Aorta (tissue), 5 donors: ENCODE measurements around the gene PRKAG3. TPM values are rescaled to one million over a fixed set of nuclear protein-coding genes. Genes with fewer than 3 reads are reported as not detected.
"Not testable (repeated sequence)": the region's sequence is repeated elsewhere in the genome, so short reads cannot be mapped to it uniquely, and the experiment has no call there.

Experiments used
- ATAC-seq: fragments of 200-7000 bp; cut with Tn5 transposase; one replicate; pipeline ENCODE4 v1.9.1; 2022; ENCODE audit warnings: moderate library complexity; ENCODE audit not compliant: low FRiP score
- DNase-seq, 2 donors: peaks; one replicate each; pipeline ENCODE4 v3.0.0-alpha.2; 2020
- H3K27ac ChIP-seq, 2 donors: one replicate each; pipeline ENCODE4 v1.5.1; 2013; ENCODE audit warnings: low read length in 2 of 2, mild to moderate bottlenecking in 2 of 2, moderate library complexity in 2 of 2, control low read depth in 1 of 2, inconsistent platforms in 1 of 2, low read depth in 1 of 2
- H3K27me3 ChIP-seq, 2 donors: one replicate each; pipeline ENCODE4 v1.6.1; 2013; ENCODE audit warnings: control low read depth in 1 of 2, low read length in 1 of 2, mild to moderate bottlenecking in 1 of 2, moderate library complexity in 1 of 2; ENCODE audit not compliant: insufficient read depth in 2 of 2, control insufficient read depth in 1 of 2
- H3K36me3 ChIP-seq, 2 donors: one replicate each; pipeline ENCODE4 v1.6.1; 2013; ENCODE audit warnings: control low read depth in 1 of 2, low read length in 1 of 2, mild to moderate bottlenecking in 1 of 2; ENCODE audit not compliant: insufficient read depth in 2 of 2, control insufficient read depth in 1 of 2
- H3K4me1 ChIP-seq, 2 donors: one replicate each; pipeline ENCODE4 v1.6.1; 2013; ENCODE audit warnings: low read length in 2 of 2, control low read depth in 1 of 2, mild to moderate bottlenecking in 1 of 2, moderate library complexity in 1 of 2; ENCODE audit not compliant: insufficient read depth in 2 of 2, control insufficient read depth in 1 of 2
- H3K4me3 ChIP-seq, 2 donors: one replicate each; pipeline ENCODE4 v1.5.1; 2013; ENCODE audit warnings: low read length in 2 of 2, control low read depth in 1 of 2, mild to moderate bottlenecking in 1 of 2
- H3K9me3 ChIP-seq: one replicate; pipeline ENCODE4 v1.6.1; 2013; ENCODE audit warnings: mild to moderate bottlenecking, low read length; ENCODE audit not compliant: control insufficient read depth
- WGBS, 2 donors: extraction: QIAGEN DNeasy Blood & Tissue Kit; methylation state at CpG; one replicate each; pipeline ENCODE4 v1.1.7; 2013; 5-methylcytosine and 5-hydroxymethylcytosine counted together
- intact Hi-C, 2 donors: fragments of 100-400 bp; cut with DNase I; formaldehyde crosslinking; loops; one replicate each; pipeline versions ENCODE4 v1.14.2 to v1.15.0; 2022
- polyA plus RNA-seq, 2 donors: library from polyadenylated mRNA; stranded (reverse); fragments of 200-250 nt; gene quantifications; one replicate each; pipeline ENCODE4 v1.2.3, GENCODE V29; 2013
- total RNA-seq, 2 donors: library from RNA; stranded (reverse); fragmentation: NEBNext Ultra II Directional; extraction: Animal tissue kit (Norgen Biotek cat#: 25700); gene quantifications; one replicate each; pipeline ENCODE4 v1.2.1, GENCODE V29; 2021
- donor health status: healthy with polysubstance abuse.
- donor health status: Bipolar disorder and iron deficiency.
- donor health status: DM: no; HTN: no; CAD: no.
- donor health status: DM: no; HTN: no; CAD: no.
- donor health status: DM: yes; HTN: yes; CAD: no.

Gene PRKAG3
- total and polyA plus RNA-seq, 4 donors: 0.13 to 1.0 (median 0.20) TPM

DNA sequence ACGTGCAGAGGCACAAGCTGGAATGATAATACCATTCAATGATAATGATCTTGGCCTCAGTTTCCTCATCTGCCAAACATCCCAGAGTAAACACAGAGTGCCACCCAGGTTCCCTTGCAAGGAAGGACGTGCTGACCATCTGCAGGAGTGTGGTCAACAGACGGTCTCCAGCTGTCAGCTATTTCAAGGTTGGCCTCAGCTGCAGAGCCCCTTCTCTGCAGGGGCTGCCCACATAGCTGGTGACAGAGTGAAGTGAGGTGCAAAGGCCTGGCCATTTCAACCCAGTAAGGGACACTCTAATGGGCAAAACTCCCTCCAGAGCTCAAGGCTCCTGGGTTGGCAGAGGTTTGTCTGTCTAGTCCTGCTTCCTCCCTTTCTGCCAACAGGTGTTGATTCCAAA lies 19.7 kb upstream of the PRKAG3 start:
- Histone ChIP-seq H3K27me3 (no peaks in the 10 kb centered on the region), H3K9me3 (no peaks in the 10 kb centered on the region), H3K36me3 (no peaks in the 10 kb centered on the region), H3K4me3 (no peak overlapping the region), H3K27ac (no peak overlapping the region), H3K4me1 (no peaks in the 10 kb centered on the region)
- WGBS, 2 donors: 47 to 56% methylated on average over 3 of the region's 3 CpGs
- intact Hi-C loops: no loop called here
- ATAC-seq (no peak), DNase-seq (peak in 1 of 2 donors; percentile 34)

DNA sequence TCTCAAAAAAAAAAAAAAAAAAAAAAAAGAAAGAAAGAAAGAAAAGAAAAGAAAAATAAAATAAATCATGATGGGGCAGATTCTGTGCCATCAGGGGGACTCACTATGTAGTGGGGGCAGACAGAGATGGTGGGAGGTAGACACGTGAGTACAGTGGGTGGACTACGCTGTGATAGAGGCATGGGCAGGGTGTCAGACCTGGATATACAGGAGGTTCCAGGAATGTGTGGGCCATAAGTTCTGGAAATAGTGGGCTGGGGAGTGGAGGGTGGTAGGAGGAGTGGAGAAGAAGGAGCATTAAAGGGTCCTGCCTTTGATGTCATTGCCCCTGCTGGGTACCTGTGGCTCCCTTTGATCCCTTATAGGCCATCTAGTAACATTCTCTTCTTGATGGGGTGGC lies 19.2 kb upstream of the PRKAG3 start:
- WGBS, 2 donors: 86 to 88% methylated on average over 2 of the region's 2 CpGs
- DNase-seq (peak in 1 of 2 donors; percentile 21), ATAC-seq (no peak)
- Histone ChIP-seq H3K9me3 (no peaks in the 10 kb centered on the region), H3K4me1 (no peaks in the 10 kb centered on the region), H3K4me3 (no peak overlapping the region), H3K27ac (no peak overlapping the region), H3K27me3 (no peaks in the 10 kb centered on the region), H3K36me3 (no peaks in the 10 kb centered on the region)
- intact Hi-C loops: no loop called here

DNA sequence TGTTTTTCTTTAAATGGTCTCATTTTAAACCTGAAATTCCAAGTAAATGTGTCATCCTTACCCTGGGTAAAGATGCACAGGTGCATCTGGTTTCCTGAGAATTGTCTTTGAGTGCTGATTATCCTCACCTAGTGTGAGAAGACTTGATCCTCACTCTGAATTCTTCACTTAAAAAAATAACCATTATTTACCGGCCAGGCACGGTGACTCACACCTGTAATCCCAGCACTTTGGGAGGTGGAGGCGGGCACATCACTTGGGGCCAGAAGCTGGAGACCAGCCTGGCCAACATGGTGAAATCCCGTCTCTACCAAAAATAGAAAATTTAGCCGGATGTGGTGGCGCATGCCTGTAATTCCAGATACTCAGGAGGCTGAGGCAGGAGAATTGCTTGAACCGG lies 18.1 kb upstream of the PRKAG3 start:
- H3K36me3 ChIP-seq: no peaks in the 10 kb centered on the region
- no peak for ATAC-seq
- H3K27me3 ChIP-seq: no peaks in the 10 kb centered on the region
- intact Hi-C loops: loop anchor here (5.0 kb wide), 1 partner anchor 122 kb away; no protein-coding TSS in a partner anchor
- peak; percentile 22 to 44 for DNase-seq
- H3K27ac ChIP-seq: no peak overlapping the region
- no peaks in the 10 kb centered on the region for H3K9me3 ChIP-seq
- no peak overlapping the region for H3K4me3 ChIP-seq
- no peaks in the 10 kb centered on the region for H3K4me1 ChIP-seq
- WGBS, 2 donors: 41 to 55% methylated on average over 7 of the region's 7 CpGs

DNA sequence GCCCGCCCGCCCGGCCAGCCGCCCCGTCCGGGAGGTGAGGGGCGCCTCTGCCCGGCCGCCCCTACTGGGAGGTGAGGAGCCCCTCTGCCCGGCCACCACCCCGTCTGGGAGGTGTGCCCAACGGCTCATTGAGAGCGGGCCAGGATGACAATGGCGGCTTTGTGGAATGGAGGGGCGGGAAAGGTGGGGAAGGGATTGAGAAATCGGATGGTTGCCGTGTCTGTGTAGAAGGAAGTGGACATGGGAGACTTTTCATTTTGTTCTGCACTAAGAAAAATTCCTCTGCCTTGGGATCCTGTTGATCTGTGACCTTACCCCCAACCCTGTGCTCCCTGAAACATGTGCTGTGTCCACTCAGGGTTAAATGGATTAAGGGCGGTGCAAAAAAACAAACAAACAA lies 15.4 kb upstream of the PRKAG3 start:
- H3K4me3 ChIP-seq, ATAC-seq, H3K27ac ChIP-seq, H3K9me3 ChIP-seq, H3K36me3 ChIP-seq, H3K4me1 ChIP-seq, H3K27me3 ChIP-seq: not testable (repeated sequence)
- DNase-seq: peak in 1 of 2 donors; percentile 13
- intact Hi-C loops: loop anchor here (1.0 to 5.0 kb wide), 4 partner anchors 41 to 136 kb away; partner anchors contain the start of gene TTLL4 (in 1 of the 2)
- WGBS, 2 donors: 86% methylated on average over 16 to 18 of the region's 18 CpGs

DNA sequence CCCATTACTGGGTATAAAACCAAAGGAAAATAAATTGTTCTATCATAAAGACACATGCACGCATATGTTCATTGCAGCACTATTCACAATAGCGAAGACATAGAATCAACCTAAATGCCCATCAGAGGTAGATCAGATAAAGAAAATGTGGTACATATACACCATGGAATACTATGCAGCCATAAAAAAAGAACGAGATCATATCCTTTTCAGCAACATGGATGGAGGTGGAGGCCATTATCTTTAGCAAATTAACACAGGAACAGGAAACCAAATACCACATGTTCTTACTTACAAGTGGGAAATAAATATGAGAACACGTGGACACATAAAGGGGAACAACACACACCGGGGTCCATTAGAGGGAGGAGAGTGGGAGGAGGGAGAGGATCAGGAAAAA lies 12.7 kb upstream of the PRKAG3 start:
- H3K9me3 ChIP-seq, H3K4me3 ChIP-seq, H3K4me1 ChIP-seq, H3K36me3 ChIP-seq, DNase-seq, H3K27me3 ChIP-seq, intact Hi-C loops, ATAC-seq, H3K27ac ChIP-seq: not testable (repeated sequence)
- 92 to 93% methylated on average over 5 of the region's 5 CpGs for WGBS, 2 donors

DNA sequence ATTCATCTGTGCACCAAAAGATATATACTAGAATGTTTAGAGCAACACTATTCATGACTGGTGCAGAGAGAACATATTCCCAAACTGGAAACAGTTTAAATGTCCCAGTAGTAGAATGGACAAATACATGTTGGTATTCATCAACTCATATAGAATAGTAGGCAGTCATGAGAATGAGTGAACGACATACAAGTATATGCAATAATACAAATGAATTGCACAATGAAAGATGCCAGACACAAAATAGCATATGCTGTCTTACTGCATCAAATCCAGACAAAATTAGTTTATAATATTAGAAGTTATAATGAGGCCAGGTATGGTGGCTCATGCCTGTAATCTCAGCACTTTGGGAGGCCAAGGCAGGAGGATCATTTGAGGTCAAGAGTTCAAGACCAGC lies 8.3 kb upstream of the PRKAG3 start:
- DNase-seq (no peak), ATAC-seq (no peak)
- H3K4me1 ChIP-seq: no peaks in the 10 kb centered on the region
- intact Hi-C loops: loop anchor here in 1 of 2 donors (10.0 kb wide), 1 partner anchor 55 kb away; the partner anchor contains the start of gene CYP27A1
- no peaks in the 10 kb centered on the region for H3K27me3 ChIP-seq
- no peaks in the 10 kb centered on the region for H3K9me3 ChIP-seq
- H3K27ac ChIP-seq: no peak overlapping the region
- 84 to 85% methylated on average over 1 of the region's 1 CpG for WGBS, 2 donors
- no peaks in the 10 kb centered on the region for H3K36me3 ChIP-seq
- H3K4me3 ChIP-seq: no peak overlapping the region

DNA sequence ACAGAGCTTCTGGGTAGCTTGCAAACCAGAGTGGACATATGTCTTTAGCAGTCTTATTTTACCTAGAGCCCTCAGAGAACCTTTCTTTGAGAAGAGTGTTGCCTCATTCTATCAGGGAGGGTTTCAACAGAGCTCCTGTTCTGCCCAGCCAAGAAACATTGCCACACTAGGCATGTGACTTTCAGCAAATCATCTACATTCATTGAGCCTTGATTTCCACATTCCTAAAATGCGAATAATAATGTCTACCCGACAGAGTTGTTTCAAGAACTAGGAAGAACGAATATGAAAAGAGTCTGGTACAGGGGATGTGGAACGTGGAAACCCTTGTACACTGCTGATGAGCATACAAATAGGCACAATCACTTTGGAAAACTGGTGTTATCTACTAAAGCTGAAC lies 7.8 kb upstream of the PRKAG3 start:
- WGBS, 2 donors: 43 to 49% methylated on average over 4 of the region's 4 CpGs
- no peak overlapping the region for H3K4me3 ChIP-seq
- H3K27me3 ChIP-seq: no peaks in the 10 kb centered on the region
- DNase-seq: peak in 1 of 2 donors; percentile 46
- no peak for ATAC-seq
- H3K9me3 ChIP-seq: no peaks in the 10 kb centered on the region
- intact Hi-C loops: loop anchor here in 1 of 2 donors (10.0 kb wide), 1 partner anchor 55 kb away; the partner anchor contains the start of gene CYP27A1
- no peaks in the 10 kb centered on the region for H3K4me1 ChIP-seq
- no peaks in the 10 kb centered on the region for H3K36me3 ChIP-seq
- H3K27ac ChIP-seq: peak overlapping the region in 1 of 2 donors; percentile 36

DNA sequence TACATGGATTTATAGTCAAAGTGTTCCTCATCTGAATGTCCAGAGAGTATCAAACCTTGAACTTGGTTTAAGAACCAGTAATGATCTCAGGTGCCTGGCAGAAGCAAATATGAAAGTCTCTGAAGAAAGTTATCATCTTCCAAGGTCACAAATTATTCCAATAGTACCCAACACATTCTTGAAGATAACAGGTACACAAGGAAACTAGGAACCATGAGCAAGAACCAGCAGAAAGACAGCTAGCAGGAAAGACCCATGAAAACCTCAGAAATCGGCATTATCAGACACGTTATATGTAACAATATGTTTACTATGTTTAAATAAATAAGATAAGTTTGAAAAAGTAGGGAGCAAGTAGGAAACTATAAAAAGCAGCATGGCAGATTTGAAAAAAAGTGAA lies 5.9 kb upstream of the PRKAG3 start:
- H3K4me1 ChIP-seq: peaks cover 4 to 5% of the 10 kb centered on the region in 2 donors
- ATAC-seq (no peak), DNase-seq (no peak)
- intact Hi-C loops: loop anchor here in 1 of 2 donors (10.0 kb wide), 1 partner anchor 53 kb away; the partner anchor contains the start of gene CYP27A1
- no peaks in the 10 kb centered on the region for H3K27me3 ChIP-seq
- H3K9me3 ChIP-seq: no peaks in the 10 kb centered on the region
- no peaks in the 10 kb centered on the region for H3K36me3 ChIP-seq
- H3K4me3 ChIP-seq: no peak overlapping the region
- 89 to 92% methylated on average over 2 of the region's 2 CpGs for WGBS, 2 donors
- H3K27ac ChIP-seq: no peak overlapping the region

DNA sequence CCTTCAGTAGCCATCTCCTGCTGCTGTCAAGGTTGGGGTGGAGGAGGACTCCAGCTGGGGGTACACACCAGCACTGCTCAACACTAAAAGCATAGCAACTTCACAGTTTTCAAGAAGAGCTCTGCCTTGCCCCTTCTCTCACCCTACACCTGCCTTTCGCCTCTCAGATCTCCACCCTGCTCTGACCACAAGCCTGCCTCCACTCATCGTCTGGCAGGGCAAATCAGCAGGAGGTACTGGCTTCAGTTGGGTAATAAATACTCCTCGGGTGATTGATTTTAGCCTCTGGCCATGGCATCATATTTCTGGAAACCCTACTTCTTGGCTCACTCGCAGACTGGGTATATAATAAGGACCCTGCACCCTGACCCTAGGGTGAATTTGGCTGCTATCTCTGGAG lies 3.1 kb upstream of the PRKAG3 start:
- Histone ChIP-seq H3K36me3 (no peaks in the 10 kb centered on the region), H3K9me3 (no peaks in the 10 kb centered on the region), H3K4me1 (peaks cover 4 to 5% of the 10 kb centered on the region in 2 donors), H3K27ac (no peak overlapping the region), H3K27me3 (no peaks in the 10 kb centered on the region), H3K4me3 (no peak overlapping the region)
- ATAC-seq (no peak), DNase-seq (peak in 1 of 2 donors; percentile 21)
- WGBS, 2 donors: 87 to 90% methylated on average over 4 of the region's 4 CpGs
- intact Hi-C loops: loop anchor here in 1 of 2 donors (5.0 to 10.0 kb wide), 2 partner anchors 50 to 117 kb away; partner anchors contain the start of gene CYP27A1
